ENCODE measurements around the gene MTR.

Gene MTR

GRCh38 chr1:236762410-236762809 is 32.7 kb upstream of the MTR start:
- H3K9me2 ChIP-seq (replicated peaks; ENCODE audit: insufficient read depth, low read length) = no peaks in the 10 kb centered on the region
- no peak overlapping the region for H3K4me2 ChIP-seq (ENCODE audit: low read depth, low read length, poor library complexity, severe bottlenecking)
- H4K20me1 ChIP-seq (ENCODE audit: low read depth, low read length) = no peaks in the 10 kb centered on the region
- H3K27ac ChIP-seq (ENCODE audit: low read depth, low read length) = no peak overlapping the region
- H2AFZ ChIP-seq (ENCODE audit: low read depth, low read length, severe bottlenecking) = no peak overlapping the region
- no peak overlapping the region for H3K9ac ChIP-seq (ENCODE audit: low read length)
- H3K4me3 ChIP-seq (ENCODE audit: insufficient read depth, low read length, poor library complexity, severe bottlenecking) = no peak overlapping the region
- no peaks in the 10 kb centered on the region for H3K36me3 ChIP-seq (ENCODE audit: low read length)
- no peaks in the 10 kb centered on the region for H3F3A ChIP-seq (ENCODE audit: insufficient read depth)
- H3K9me3 ChIP-seq (ENCODE audit: insufficient read depth, low read length) = no peaks in the 10 kb centered on the region
- no peak for TF ChIP-seq EZH2phosphoT487 (conservative IDR thresholded peaks at IDR 0.05; ENCODE audit: low read length)
- no peak for TF ChIP-seq CTCF (IDR thresholded peaks at IDR 0.05; ENCODE audit: insufficient read depth, low read length, poor library complexity, severe bottlenecking)
- H3K27me3 ChIP-seq (ENCODE audit: low read length) = no peaks in the 10 kb centered on the region
- no peaks in the 10 kb centered on the region for H3K79me2 ChIP-seq (ENCODE audit: insufficient read depth, low read length)

- Histone ChIP-seq H3K9me2 (replicated peaks; ENCODE audit: insufficient read depth, low read length) (no peaks in the 10 kb centered on the region), H3F3A (ENCODE audit: insufficient read depth) (no peaks in the 10 kb centered on the region), H3K4me2 (ENCODE audit: low read depth, low read length, poor library complexity, severe bottlenecking) (no peak overlapping the region), H3K9ac (ENCODE audit: low read length) (no peak overlapping the region), H4K20me1 (ENCODE audit: low read depth, low read length) (no peaks in the 10 kb centered on the region), H2AFZ (ENCODE audit: low read depth, low read length, severe bottlenecking) (no peak overlapping the region), H3K27me3 (ENCODE audit: low read length) (no peaks in the 10 kb centered on the region), H3K4me3 (ENCODE audit: insufficient read depth, low read length, poor library complexity, severe bottlenecking) (no peak overlapping the region), H3K36me3 (ENCODE audit: low read length) (no peaks in the 10 kb centered on the region), H3K79me2 (ENCODE audit: insufficient read depth, low read length) (no peaks in the 10 kb centered on the region), H3K27ac (ENCODE audit: low read depth, low read length) (no peak overlapping the region), H3K9me3 (ENCODE audit: insufficient read depth, low read length) (no peaks in the 10 kb centered on the region)
- no peak for TF ChIP-seq EZH2phosphoT487 (conservative IDR thresholded peaks at IDR 0.05; ENCODE audit: low read length)
- no peak for TF ChIP-seq CTCF (IDR thresholded peaks at IDR 0.05; ENCODE audit: insufficient read depth, low read length, poor library complexity, severe bottlenecking)
These were observed 29.3 kb upstream of the MTR start for GRCh38 chr1:236765831-236766230.

- Histone ChIP-seq H2AFZ (ENCODE audit: low read depth, low read length, severe bottlenecking) (no peak overlapping the region), H3K27me3 (ENCODE audit: low read length) (no peaks in the 10 kb centered on the region), H3F3A (ENCODE audit: insufficient read depth) (no peaks in the 10 kb centered on the region), H3K36me3 (ENCODE audit: low read length) (no peaks in the 10 kb centered on the region), H3K27ac (ENCODE audit: low read depth, low read length) (no peak overlapping the region), H3K9me2 (replicated peaks; ENCODE audit: insufficient read depth, low read length) (no peaks in the 10 kb centered on the region), H3K4me2 (ENCODE audit: low read depth, low read length, poor library complexity, severe bottlenecking) (no peak overlapping the region), H3K9ac (ENCODE audit: low read length) (no peak overlapping the region), H3K79me2 (ENCODE audit: insufficient read depth, low read length) (no peaks in the 10 kb centered on the region), H3K4me3 (ENCODE audit: insufficient read depth, low read length, poor library complexity, severe bottlenecking) (no peak overlapping the region), H4K20me1 (ENCODE audit: low read depth, low read length) (no peaks in the 10 kb centered on the region), H3K9me3 (ENCODE audit: insufficient read depth, low read length) (no peaks in the 10 kb centered on the region)
- TF ChIP-seq CTCF (IDR thresholded peaks at IDR 0.05; ENCODE audit: insufficient read depth, low read length, poor library complexity, severe bottlenecking) (no peak), EZH2phosphoT487 (conservative IDR thresholded peaks at IDR 0.05; ENCODE audit: low read length) (no peak)
These were observed 28.6 kb upstream of the MTR start for GRCh38 chr1:236766506-236766905.

Data from SU-DHL-6 (cell line).